ENCODE measurements around the gene SLC9A9. TPM values are rescaled to one million over a fixed set of nuclear protein-coding genes. Genes with fewer than 3 reads are reported as not detected.
A peak's percentile ranks its signal among the peaks of the same experiment; 100 is the strongest.

SLC9A9 gene
- total RNA-seq, 1 experiment from 2014 or later = 2.2 TPM

GRCh38 chr3:143306407-143306806 is 541.9 kb downstream of the SLC9A9 start:
- Mint-ChIP-seq H3K4me1 (ENCODE audit: insufficient read depth, unreplicated experiment) (peaks cover 30% of the 10 kb centered on the region), H3K27ac (ENCODE audit: low read depth, unreplicated experiment) (no peak overlapping the region), H3K4me3 (ENCODE audit: unreplicated experiment) (no peak overlapping the region), H3K9me3 (ENCODE audit: unreplicated experiment) (no peaks in the 10 kb centered on the region), H3K36me3 (ENCODE audit: insufficient read depth, unreplicated experiment) (no peaks in the 10 kb centered on the region), H3K27me3 (ENCODE audit: insufficient read depth, unreplicated experiment) (no peaks in the 10 kb centered on the region)
- ChIA-PET CTCF (no interaction called here), POLR2A (interaction anchor here (1.1 kb wide), 1 partner anchor 14 kb away, joined by 3 read pairs; no protein-coding TSS in a partner anchor)
- intact Hi-C loops (cut with micrococcal nuclease) = no loop called here
- TF ChIP-seq CTCF (IDR thresholded peaks at IDR 0.05; ENCODE audit: unreplicated experiment) = no peak
- peak; percentile 70 for DNase-seq (ENCODE audit: unreplicated experiment)
- no TSS peak for BruUV-seq (replicated peaks)

GRCh38 chr3:143302638-143303171 is 545.6 kb downstream of the SLC9A9 start:
- peak overlapping the region; percentile 54 for H3K27ac Mint-ChIP-seq (ENCODE audit: low read depth, unreplicated experiment)
- no TSS peak for BruUV-seq (replicated peaks)
- H3K4me3 Mint-ChIP-seq (ENCODE audit: unreplicated experiment) = peak overlapping the region; percentile 19
- H3K36me3 Mint-ChIP-seq (ENCODE audit: insufficient read depth, unreplicated experiment) = no peaks in the 10 kb centered on the region
- no peaks in the 10 kb centered on the region for H3K9me3 Mint-ChIP-seq (ENCODE audit: unreplicated experiment)
- no peaks in the 10 kb centered on the region for H3K27me3 Mint-ChIP-seq (ENCODE audit: insufficient read depth, unreplicated experiment)
- POLR2A ChIA-PET = no interaction called here
- intact Hi-C loops (cut with micrococcal nuclease) = no loop called here
- H3K4me1 Mint-ChIP-seq (ENCODE audit: insufficient read depth, unreplicated experiment) = peaks cover 26% of the 10 kb centered on the region
- peak; percentile 91 for DNase-seq (ENCODE audit: unreplicated experiment)
- TF ChIP-seq CTCF (IDR thresholded peaks at IDR 0.05; ENCODE audit: unreplicated experiment) = no peak
- CTCF ChIA-PET = interaction anchor here (0.7 kb wide), 2 partner anchors 22 to 243 kb away, joined by 3 read pairs; no protein-coding TSS in a partner anchor

GRCh38 chr3:143301031-143301901 is 547.0 kb downstream of the SLC9A9 start:
- Mint-ChIP-seq H3K27ac (ENCODE audit: low read depth, unreplicated experiment) (no peak overlapping the region), H3K9me3 (ENCODE audit: unreplicated experiment) (no peaks in the 10 kb centered on the region), H3K27me3 (ENCODE audit: insufficient read depth, unreplicated experiment) (no peaks in the 10 kb centered on the region), H3K4me3 (ENCODE audit: unreplicated experiment) (no peak overlapping the region), H3K36me3 (ENCODE audit: insufficient read depth, unreplicated experiment) (no peaks in the 10 kb centered on the region), H3K4me1 (ENCODE audit: insufficient read depth, unreplicated experiment) (peaks cover 18% of the 10 kb centered on the region)
- intact Hi-C loops (cut with micrococcal nuclease) = no loop called here
- ChIA-PET CTCF (no interaction called here), POLR2A (interaction anchor here (0.6 to 1.4 kb wide), 4 partner anchors 12 to 385 kb away, joined by 3 to 4 read pairs (median 3); no protein-coding TSS in a partner anchor)
- no peak for DNase-seq (ENCODE audit: unreplicated experiment)
- no TSS peak for BruUV-seq (replicated peaks)
- TF ChIP-seq CTCF (IDR thresholded peaks at IDR 0.05; ENCODE audit: unreplicated experiment) = no peak

- Mint-ChIP-seq H3K4me3 (ENCODE audit: unreplicated experiment) (no peak overlapping the region), H3K36me3 (ENCODE audit: insufficient read depth, unreplicated experiment) (no peaks in the 10 kb centered on the region), H3K4me1 (ENCODE audit: insufficient read depth, unreplicated experiment) (peaks cover 16% of the 10 kb centered on the region), H3K27me3 (ENCODE audit: insufficient read depth, unreplicated experiment) (no peaks in the 10 kb centered on the region), H3K27ac (ENCODE audit: low read depth, unreplicated experiment) (no peak overlapping the region), H3K9me3 (ENCODE audit: unreplicated experiment) (no peaks in the 10 kb centered on the region)
- BruUV-seq (replicated peaks) = no TSS peak
- ChIA-PET POLR2A (interaction anchor here (0.7 to 1.4 kb wide), 2 partner anchors 13 kb away, joined by 3 to 4 read pairs; no protein-coding TSS in a partner anchor), CTCF (no interaction called here)
- TF ChIP-seq CTCF (IDR thresholded peaks at IDR 0.05; ENCODE audit: unreplicated experiment) = no peak
- intact Hi-C loops (cut with micrococcal nuclease) = no loop called here
- no peak for DNase-seq (ENCODE audit: unreplicated experiment)
These were observed 549.3 kb downstream of the SLC9A9 start for GRCh38 chr3:143298886-143299535.

All from MCF 10A (cell line).